GM21515 (cell line): ENCODE data around the gene GRAMD2B.
"Not testable (repeated sequence)": the region's sequence is repeated elsewhere in the genome, so short reads cannot be mapped to it uniquely, and the experiment has no call there.

Source experiments
- ATAC-seq: cut with Tn5 transposase; IDR thresholded peaks from one replicate; pipeline ENCODE4 v1.9.1; 2021; ENCODE audit not compliant: unreplicated experiment

The GRAMD2B gene

DNA sequence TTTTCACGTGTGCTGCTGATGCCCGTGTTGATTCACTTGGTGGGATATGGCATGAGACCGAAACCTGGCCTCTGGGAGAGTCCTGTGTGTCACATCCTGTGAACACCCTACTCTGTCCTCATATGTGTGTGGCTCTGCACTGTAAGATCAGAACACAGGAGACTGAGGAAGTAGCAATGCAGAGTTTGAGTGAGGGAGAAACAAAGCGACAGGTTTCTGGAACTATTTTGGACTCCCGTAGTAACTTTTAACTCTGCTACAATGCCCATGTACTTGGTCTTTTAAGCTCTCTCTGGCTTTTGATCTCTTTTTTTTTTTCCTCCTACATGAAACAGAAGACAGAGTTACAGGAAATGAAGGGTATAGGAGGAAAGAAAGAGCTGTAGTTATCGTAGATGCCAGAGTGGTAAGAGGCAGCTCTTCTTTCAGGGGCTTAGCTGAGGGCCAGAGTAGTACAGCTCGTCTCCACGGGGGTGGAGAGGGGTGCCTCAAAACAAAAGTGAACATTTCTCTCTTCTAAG lies 26.6 kb downstream of the GRAMD2B start:
- ATAC-seq: peak; percentile 81

DNA sequence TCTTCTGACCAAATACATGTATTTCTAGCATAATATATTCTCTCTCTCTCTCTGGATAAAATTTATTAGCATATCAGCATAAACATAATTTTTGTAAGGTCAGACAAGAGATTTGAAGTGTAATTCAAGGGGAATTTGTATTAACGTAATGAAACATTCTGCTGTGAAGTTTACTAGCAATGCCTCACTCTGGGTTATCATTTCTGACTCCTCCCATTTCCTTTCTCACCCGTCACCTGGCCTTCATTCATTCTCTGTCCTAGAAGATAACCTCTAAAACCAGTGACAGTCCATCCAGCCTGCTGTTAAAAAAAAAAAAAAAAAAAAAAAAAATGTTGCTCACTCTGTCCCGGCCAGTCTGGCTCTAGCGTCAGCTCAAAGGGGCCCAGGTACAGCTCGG lies 27.1 kb downstream of the GRAMD2B start:
- ATAC-seq: peak; percentile 72

DNA sequence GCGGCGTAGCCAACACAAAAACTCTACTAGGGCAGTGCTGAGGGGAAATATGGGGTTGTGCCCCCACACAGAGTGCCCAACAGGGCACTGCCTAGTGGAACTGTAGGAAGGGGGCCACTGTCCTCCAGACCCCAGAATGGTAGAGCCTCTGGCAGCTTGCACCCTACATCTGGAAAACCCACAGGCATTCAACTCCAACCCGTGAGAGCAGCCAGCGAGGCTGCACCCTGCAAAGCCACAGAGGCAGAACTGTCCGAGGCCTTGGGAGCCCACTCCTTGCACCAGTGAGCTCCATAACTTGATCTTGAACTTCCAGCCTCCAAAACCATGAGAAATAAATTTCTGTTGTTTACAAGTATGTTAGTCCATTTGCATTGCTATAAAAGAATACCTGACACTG lies 27.7 kb downstream of the GRAMD2B start:
- ATAC-seq: no peak

DNA sequence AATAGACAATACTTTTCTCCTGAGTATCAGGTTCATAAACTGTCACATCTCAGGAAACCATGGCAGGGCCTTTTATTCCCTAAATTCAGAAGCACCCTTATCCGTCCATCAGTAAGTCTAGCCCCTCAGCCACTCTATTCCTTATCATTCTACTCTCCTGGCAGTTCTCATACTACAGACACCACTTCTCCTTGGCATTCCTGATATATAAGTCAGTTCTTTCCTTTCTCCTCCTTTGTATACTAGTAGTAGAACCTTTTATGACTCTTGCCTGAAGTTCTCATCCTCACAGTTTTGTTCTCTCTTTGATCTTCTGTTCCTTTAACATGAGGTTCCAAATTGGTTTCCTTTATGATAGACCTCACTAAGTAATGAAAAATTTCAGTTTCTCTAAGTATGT lies 29.3 kb downstream of the GRAMD2B start:
- no peak for ATAC-seq

DNA sequence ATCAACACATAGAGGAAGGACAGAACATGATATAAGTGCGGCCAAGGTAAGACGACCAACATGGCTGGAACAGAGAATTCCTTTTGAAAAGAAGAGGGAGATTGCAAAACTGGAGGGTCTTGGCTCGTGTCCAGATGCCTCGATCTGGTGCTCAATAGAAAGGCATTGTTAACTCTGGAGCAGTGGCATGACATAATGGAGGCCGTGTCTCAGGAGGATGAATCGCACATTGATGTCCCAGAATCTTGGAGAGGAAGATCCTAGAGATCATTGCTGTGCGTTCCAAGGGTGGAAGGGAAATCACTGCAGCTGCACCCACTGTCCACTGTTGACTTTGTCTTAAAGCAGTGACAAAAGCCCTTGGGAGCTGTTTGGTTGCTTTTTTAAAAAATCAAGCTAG lies 30.9 kb downstream of the GRAMD2B start:
- ATAC-seq: no peak

DNA sequence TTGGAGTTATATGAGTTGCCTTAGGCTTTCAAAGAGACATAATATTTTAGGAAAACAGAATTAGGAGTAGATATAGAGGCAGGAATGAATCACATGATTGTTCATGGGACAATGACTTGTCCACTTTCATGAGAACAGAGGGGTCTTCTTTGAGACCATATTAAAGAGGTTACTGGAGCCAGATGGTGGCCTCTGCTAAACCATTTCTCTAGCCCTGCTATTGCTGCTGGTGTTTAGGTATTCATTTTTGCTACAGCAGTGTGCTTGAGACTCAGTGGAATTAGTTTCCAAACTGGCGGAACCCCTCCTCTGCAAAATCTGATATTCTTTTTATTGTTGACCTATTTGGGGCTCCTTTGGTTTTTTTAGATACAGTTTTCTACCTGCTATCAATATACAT lies 31.3 kb downstream of the GRAMD2B start:
- no peak for ATAC-seq

DNA sequence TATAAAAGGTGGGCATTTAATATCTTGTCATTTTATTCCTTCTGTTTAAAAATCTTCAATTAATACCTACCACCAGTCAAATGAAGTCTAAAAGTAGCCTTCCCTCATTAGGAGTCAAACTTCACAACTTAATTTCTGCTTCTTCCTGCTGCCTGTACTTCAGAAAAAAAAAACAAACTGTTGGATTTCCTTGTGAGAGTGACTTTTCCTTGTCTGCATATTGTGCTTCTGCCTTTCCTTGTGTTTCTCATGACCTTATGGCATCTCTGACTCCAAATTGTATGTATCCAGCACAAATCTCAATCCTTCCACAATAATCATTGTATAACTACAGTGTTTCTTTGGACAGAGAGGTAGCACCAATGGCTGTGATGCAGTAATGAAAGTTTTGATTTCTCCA lies 32.1 kb downstream of the GRAMD2B start:
- ATAC-seq: no peak

DNA sequence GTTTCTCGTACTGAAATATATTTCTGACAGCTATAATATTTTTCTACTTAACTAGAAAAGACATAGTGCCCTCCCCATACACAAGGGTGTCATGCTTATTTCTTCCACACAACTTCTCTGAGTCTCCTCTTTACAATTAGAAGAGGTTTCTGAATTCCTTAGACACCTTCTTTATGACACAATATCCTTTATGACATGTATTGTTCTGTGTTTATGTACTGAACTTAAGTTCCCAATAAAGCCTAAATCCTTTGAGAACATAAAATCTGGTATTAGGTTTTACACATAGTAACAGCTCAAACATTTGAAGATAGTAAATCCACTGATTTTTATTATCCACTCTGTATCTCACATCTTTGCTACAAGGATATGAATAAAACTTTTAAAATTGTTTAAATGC lies 32.5 kb downstream of the GRAMD2B start:
- ATAC-seq: no peak

DNA sequence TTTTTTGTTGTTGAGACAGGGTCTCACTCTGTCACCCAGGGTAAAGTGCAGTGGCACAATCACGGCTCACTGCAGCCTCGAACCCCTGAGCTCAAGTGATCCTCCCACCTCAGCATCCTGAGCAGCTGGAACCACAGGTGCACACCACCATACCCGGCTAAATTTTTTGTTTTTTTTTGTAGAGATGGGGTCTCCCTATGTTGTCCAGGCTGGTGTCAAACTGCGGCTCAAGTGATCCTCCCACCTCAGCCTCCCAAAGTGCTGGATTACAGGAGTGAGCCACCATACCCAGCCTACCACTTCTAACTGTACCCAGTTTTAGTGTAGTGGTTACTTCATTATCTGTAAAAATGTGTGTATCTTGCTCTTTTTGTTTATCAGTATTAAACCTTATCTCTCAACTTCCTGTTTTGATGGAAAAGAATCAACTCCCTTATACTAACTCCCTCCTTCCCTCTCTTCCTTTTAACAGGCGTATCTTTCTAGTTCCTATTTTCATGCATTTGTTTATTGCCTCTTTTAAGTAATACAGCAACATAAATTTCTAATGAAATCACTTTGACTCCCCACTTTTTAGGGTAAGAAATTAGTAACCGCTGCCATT lies 33.1 kb downstream of the GRAMD2B start:
- no peak for ATAC-seq

DNA sequence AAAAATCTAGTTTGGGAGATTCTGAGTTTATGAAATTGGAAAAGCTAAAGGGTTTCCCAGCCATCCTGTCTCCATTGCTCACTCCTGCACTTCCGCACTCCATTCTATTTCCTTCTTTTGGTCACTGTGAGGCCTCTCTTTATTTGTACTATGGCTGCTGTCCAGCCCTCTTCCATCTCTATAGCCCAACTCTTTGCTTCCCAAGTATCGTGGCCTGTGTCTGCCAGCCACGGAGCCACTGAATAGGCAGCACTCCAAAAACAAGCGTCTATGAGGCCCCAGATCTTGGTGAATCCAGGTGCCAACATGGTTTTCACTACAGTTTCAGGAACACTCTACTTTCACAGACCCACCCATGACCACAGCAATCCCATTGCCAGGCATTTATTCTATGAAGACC lies 37.2 kb downstream of the GRAMD2B start:
- no peak for ATAC-seq

DNA sequence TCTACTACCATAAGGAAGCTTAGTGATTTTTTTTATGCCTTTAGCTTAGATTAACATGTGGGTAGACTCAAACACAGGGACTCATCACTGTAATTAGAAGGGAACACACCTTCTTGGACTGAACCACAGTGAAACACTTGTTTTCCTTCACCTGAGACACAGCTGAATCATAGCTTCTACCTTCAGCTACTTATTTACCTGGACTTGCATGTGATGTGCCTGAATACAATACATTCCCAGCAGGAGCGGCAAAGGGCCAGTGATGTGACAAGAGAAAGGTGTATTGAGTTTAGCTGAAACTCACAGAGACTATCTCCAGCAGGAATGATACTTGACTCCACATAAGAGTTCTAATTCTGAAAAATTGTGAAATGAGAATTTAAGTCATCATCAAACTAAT lies 37.8 kb downstream of the GRAMD2B start:
- no peak for ATAC-seq

DNA sequence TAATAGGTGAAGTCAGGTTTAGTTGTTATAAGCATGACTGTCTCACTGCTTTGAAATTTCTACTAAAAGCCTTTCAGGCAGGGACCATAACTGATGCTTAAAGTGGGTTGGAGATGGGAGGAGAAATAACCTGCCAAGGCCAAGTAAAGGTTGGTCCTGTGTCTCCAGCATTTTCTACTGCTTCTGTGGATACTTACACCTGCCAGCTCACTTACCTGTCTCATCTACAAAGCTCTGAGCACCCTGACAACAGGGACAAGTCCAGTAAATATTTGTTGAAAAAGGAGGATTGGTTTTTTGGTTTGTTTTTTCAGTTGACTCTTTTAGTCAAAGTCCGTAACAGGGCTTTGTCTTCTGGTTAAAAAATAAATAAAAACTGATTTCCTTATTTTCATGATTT lies 38.6 kb downstream of the GRAMD2B start:
- no peak for ATAC-seq

DNA sequence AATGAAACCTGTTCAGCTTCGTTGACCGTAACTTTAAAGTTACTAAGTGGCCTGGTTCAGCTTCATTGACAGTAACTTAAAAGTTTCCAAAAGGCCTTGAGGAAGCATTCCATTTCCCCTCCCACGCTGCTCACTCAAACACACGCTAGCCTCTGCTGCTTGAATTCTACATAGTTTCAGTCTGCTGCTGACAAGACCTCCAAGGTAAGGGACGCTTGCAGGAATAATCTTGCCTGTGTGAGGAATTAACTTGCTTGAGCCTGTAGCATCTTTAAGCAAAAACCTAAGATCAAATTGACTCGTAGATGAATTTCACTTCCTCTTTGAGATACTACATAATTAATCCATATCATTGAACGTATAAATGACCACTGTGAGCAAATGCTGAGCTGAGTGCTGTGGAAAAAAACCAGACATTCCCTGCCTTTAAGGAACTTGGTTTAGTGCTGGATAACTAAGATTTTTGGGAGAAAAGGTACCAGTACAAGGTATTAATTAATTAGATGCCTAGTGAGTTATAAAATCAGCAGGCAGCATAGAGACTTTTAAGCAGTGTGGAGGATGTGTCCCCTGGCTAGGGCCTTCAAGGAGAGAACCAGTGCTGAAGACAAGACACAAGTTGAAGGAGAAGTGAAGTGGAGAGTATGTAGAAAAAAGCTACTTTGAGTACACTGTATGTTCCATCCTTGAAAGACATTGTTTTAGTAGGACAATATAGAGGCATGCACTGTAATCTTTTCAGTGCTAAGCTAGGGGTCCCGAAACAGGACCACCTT lies 39.2 kb downstream of the GRAMD2B start:
- ATAC-seq: peak; percentile 66

DNA sequence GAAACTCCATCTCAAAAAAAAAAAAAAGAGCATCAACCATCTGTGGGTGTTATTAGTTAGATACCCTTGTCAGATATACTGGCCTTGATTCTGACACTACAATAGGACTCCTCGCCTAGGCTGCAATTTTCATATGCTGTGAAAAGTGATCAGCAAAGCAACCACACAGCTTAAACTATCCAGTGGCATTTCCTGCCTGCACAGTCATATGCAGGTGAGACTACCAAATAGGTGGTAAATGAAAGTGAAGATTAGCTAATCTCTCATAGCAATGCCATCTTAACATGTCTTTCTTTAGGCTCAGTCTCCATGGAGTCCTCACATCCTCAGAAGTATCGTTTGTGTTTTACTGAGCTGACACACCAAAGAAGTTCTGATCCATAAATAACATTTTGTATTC lies 40.8 kb downstream of the GRAMD2B start:
- no peak for ATAC-seq

DNA sequence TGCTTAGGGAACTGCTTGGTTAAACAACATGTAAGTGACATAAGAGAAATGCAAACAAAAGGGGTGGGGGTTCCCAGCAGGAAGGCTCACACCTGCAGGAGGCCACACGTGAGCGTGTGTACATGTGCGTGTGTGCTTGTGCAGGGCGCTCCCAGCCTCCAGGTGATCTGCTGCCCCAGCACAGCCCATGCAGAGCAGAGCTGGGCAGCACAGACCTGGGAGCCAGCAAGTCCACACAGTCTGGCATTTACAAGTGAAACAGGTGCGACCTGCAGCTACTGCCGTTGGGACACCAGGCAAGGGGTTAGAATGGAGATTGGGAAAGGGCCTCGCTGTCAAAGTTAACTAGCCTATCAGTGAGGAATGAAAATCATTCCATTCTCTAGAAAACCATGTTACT lies 41.8 kb downstream of the GRAMD2B start:
- no peak for ATAC-seq

DNA sequence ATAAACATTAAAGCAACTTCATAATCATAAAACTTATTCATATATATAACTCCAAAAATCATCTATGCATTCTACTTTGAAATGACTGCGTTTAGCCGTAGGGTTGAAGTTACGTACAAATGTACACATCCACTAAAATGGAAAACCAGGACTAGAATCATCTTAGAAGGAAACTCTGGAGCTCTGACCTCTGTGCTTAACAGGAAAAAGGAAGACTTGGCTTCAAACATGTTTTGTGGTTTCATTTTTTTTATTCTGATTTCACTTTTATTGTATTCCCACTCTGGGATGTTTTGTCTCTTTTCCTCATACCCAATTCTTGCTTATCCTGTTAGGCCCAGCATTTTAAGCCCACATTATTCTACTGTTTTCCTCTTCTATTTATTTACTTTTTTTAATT lies 44.9 kb downstream of the GRAMD2B start:
- no peak for ATAC-seq

DNA sequence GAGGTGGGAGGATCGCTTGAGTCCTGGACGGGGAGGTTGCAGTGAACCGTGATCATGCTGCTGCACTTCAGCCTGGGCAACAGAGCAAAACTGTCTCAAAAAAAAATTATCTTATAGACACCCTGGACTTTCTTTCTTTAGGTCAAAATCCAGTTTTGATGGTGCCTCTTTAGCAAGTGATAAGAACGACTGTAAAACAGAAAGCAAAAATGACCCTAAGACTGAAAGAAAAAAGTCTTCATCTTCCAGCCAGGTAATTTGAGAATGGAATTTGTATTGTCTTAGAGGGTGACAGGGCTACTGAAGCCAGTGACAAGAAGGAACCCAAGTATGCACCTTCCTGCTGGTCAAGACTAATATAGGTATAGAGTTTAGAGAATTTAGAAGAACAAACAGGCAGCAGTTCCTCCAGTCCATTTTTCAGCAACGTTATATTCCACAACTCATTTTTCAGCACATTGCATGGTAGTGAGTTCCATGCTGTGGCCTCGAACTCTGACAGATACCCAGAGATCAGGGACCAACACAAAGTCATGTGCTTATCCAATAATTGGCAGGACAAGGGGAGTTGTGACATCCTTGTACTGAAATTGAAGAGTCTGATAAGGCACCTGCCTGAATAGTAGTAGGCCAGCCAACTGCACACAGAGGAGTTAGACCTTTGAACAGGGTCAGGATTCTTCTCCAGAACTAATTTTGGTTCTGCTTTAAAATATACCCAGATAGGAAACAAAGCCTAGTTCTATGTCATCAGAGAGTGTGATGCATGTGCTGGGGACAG lies 46.5 kb downstream of the GRAMD2B start:
- no peak for ATAC-seq

DNA sequence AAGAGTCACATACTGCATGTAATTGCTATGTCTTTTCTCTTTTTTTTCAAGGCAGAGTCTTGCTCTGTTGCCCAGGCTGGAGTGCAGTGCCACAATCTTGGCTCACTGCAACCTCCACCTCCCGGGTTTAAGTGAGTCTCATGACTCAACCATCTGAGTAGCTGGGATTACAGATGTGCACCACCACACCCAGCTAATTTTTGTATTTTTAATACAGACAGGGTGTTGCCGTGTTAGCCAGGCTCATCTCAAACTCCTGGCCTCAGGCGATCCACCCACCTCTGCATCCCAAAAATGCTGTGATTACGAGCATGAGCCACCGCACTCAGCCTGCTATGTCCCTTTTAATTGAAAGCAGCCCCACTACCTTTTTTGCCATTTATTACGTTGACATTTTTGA lies 47.3 kb downstream of the GRAMD2B start:
- ATAC-seq: not testable (repeated sequence)

DNA sequence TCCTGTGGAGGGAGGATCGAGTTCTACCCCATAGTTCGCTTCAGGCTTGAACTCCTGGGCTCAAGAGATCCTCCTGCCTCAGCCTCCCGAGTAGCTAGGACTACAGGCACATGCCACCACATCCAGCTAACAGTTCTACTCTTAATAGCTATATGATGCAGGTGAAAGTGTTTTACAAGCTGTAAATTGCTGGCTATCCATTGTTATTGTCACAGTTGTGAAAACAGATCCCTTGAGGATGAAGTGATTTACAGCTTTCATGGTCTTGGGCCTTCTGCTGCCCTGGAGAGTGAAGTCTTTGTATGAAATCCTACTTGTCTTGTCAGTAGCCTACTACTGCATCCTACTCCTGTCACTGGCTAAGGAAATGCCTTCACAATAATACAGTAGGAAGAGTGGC lies 48.0 kb downstream of the GRAMD2B start:
- ATAC-seq: no peak

DNA sequence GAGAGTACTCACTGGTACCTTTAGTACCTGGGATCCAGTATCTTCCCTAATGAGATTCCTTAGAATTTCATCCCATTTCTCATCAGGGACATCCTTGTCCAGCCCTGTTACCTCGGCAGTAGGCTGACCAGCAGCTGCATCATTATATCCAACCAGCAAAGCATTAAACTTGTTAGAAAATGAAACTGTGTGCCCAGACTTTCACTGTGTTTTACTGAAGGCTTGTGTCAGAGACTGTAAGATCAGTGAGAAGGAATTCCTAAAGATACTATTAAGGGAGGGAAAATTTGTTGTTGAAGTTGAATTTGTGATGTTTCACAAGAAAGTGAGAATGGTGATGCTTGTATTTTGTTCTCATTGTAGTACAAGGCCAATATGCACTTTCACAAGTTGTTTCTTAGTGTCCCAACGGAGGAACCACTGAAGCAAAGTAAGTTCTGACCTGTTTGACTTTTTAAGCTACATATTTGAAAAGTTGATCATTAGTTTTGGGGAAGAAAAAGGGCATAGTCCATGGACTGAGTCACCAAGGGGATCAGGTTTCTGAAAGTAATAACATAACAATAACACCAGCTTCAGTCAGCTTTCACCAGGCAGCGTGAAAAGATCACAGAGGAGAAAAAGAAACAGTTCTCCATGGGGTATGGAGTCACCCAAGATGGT lies 48.8 kb downstream of the GRAMD2B start:
- ATAC-seq: no peak

DNA sequence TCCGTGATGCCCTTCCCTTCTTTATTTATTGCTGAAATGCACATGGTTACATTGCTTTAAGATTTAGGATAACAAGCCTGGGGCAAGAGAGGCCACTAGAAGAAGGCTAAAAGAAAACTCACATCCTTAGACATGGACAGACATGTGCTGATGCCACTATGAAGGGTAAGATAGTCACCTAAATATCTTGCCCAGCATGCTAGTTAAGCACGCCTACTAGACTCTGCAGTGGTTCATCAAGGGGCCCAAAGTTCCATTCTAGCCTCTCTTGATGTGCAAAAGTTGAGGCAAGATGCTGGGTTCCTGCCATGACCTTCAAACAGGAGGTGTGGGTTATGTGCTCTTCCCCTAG lies 49.3 kb downstream of the GRAMD2B start:
- no peak for ATAC-seq
